HG03520 (cell line): ENCODE measurements around the gene HSH2D.
"Not testable (repeated sequence)": the region's sequence is repeated elsewhere in the genome, so short reads cannot be mapped to it uniquely, and the experiment has no call there.

ENCODE experiments used
- ATAC-seq: cut with Tn5 transposase; IDR thresholded peaks from one replicate; pipeline ENCODE4 v1.9.1; 2021; ENCODE audit warnings: mild to moderate bottlenecking, moderate library complexity; ENCODE audit not compliant: unreplicated experiment

HSH2D gene

GRCh38 chr19:16154557-16154956 is 11.1 kb downstream of the HSH2D start:
- ATAC-seq, result no peak

- no peak for ATAC-seq
Observed at GRCh38 chr19:16155128-16155527, 11.6 kb downstream of the HSH2D start.

GRCh38 chr19:16156904-16157303 is 13.4 kb downstream of the HSH2D start:
- ATAC-seq, result no peak

- no peak for ATAC-seq
Observed at GRCh38 chr19:16157601-16158000, 14.1 kb downstream of the HSH2D start.

- no peak for ATAC-seq
Observed at GRCh38 chr19:16159655-16160054, 16.2 kb downstream of the HSH2D start.

- ATAC-seq, result no peak
Observed at GRCh38 chr19:16160445-16160942, 17.0 kb downstream of the HSH2D start.

GRCh38 chr19:16160943-16161560 is 17.6 kb downstream of the HSH2D start:
- no peak for ATAC-seq

GRCh38 chr19:16161840-16162239 is 18.4 kb downstream of the HSH2D start:
- ATAC-seq, result no peak

GRCh38 chr19:16164222-16164890 is 20.9 kb downstream of the HSH2D start:
- ATAC-seq, result no peak

- no peak for ATAC-seq
Observed at GRCh38 chr19:16166417-16166816, 22.9 kb downstream of the HSH2D start.

- ATAC-seq, result no peak
Observed at GRCh38 chr19:16167055-16167454, 23.6 kb downstream of the HSH2D start.

- no peak for ATAC-seq
Observed at GRCh38 chr19:16168465-16169081, 25.1 kb downstream of the HSH2D start.

- no peak for ATAC-seq
Observed at GRCh38 chr19:16170134-16170533, 26.6 kb downstream of the HSH2D start.

- no peak for ATAC-seq
Observed at GRCh38 chr19:16175954-16176353, 32.5 kb downstream of the HSH2D start.

- not testable (repeated sequence) for ATAC-seq
Observed at GRCh38 chr19:16178866-16179265, 35.4 kb downstream of the HSH2D start.

- ATAC-seq, result no peak
Observed at GRCh38 chr19:16180611-16181010, 37.1 kb downstream of the HSH2D start.

GRCh38 chr19:16184665-16185122 is 41.2 kb downstream of the HSH2D start:
- ATAC-seq, result no peak

- peak; percentile 80 for ATAC-seq
Observed at GRCh38 chr19:16185123-16185767, 41.8 kb downstream of the HSH2D start, which contains the start of gene FAM32A. Gene FAM32A, plus strand, starts transcription at chr19:16185410. Its CDS starts 33 bp downstream, at chr19:16185443.

- ATAC-seq, result no peak
Observed at GRCh38 chr19:16185768-16186123, 42.3 kb downstream of the HSH2D start.

- no peak for ATAC-seq
Observed at GRCh38 chr19:16188521-16188920, 45.0 kb downstream of the HSH2D start.

- no peak for ATAC-seq
Observed at GRCh38 chr19:16190198-16190597, 46.7 kb downstream of the HSH2D start.
